PC-3 (cell line): Measurements from ENCODE around the gene PRR30. TPM values are rescaled to one million over a fixed set of nuclear protein-coding genes. Genes with fewer than 3 reads are reported as not detected.
"Not testable (repeated sequence)": the region's sequence is repeated elsewhere in the genome, so short reads cannot be mapped to it uniquely, and the experiment has no call there.

Experiments
- ATAC-seq: fragments of 200-7000 bp; cut with Tn5 transposase; 2 replicates; pipeline ENCODE4 v1.9.1; 2020; ENCODE audit warnings: mild to moderate bottlenecking, moderate library complexity
- BruUV-seq: library from RNA; stranded (reverse); fragments of 400-500 nt; replicated peaks from 2 replicates; lab custom pipeline; 2021; lab: Mats Ljungman, UMichigan
- CTCF ChIA-PET: fragments of 300-600 bp; sonication (Branson Sonifier 250); formaldehyde crosslinking; loops from one replicate; lab custom pipeline; 2022; ENCODE audit warnings: antibody characterized with exemption; lab: Charles Lee
- POLR2A ChIA-PET: fragments of 300-600 bp; sonication (Branson Sonifier 250); formaldehyde crosslinking; loops from one replicate; lab custom pipeline; 2022; ENCODE audit warnings: antibody characterized with exemption; ENCODE audit not compliant: unreplicated experiment; lab: Charles Lee
- DNase-seq: peaks from one replicate; pipeline ENCODE4 v3.0.0-alpha.2; 2015
- H2AFZ ChIP-seq: fragments of 300-600 bp; sonication (generic); 2 replicates; pipeline ENCODE4 v1.6.0; 2016; ENCODE audit warnings: antibody characterized with exemption, low read length
- H3F3A ChIP-seq: fragments of 300-600 bp; sonication (generic); one replicate; pipeline ENCODE4 v1.6.0; 2017; ENCODE audit warnings: antibody characterized with exemption, low read length, control low read depth, mild to moderate bottlenecking; ENCODE audit not compliant: unreplicated experiment
- H3K27ac ChIP-seq: fragments of 300-600 bp; sonication (generic); 2 replicates; pipeline ENCODE4 v1.5.1; 2016; ENCODE audit warnings: mild to moderate bottlenecking, low read length
- H3K27me3 ChIP-seq: fragments of 300-600 bp; sonication (generic); 2 replicates; pipeline ENCODE4 v1.6.1; 2016; ENCODE audit warnings: low read length, mixed read lengths
- H3K36me3 ChIP-seq: fragments of 300-600 bp; sonication (generic); 2 replicates; pipeline ENCODE4 v1.6.1; 2016; ENCODE audit warnings: low read depth, mixed run types, low read length, mixed read lengths
- H3K4me1 ChIP-seq: fragments of 300-600 bp; sonication (generic); 2 replicates; pipeline ENCODE4 v1.5.1; 2016; ENCODE audit warnings: low read length; ENCODE audit not compliant: insufficient read depth
- H3K4me2 ChIP-seq: fragments of 300-600 bp; sonication (generic); 2 replicates; pipeline ENCODE4 v1.6.0; 2016; ENCODE audit warnings: low read length
- H3K4me3 ChIP-seq: fragments of 300-600 bp; sonication (generic); 2 replicates; pipeline ENCODE4 v1.5.1; 2016; ENCODE audit warnings: mild to moderate bottlenecking, low read length, mixed read lengths
- H3K79me2 ChIP-seq: fragments of 300-600 bp; sonication (generic); 2 replicates; pipeline ENCODE4 v1.6.1; 2017; ENCODE audit warnings: low read length, mixed read lengths
- H3K9ac ChIP-seq: fragments of 300-600 bp; sonication (generic); 2 replicates; pipeline ENCODE4 v1.6.0; 2016; ENCODE audit warnings: mild to moderate bottlenecking, low read length
- H3K9me2 ChIP-seq: fragments of 300-600 bp; sonication (generic); replicated peaks from 2 replicates; pipeline ENCODE4 v1.6.1; 2016; ENCODE audit warnings: mixed run types, low read length, mixed read lengths
- H3K9me3 ChIP-seq: fragments of 300-600 bp; sonication (generic); 2 replicates; pipeline ENCODE4 v1.6.1; 2016; ENCODE audit warnings: low read length, mixed read lengths
- H4K20me1 ChIP-seq: fragments of 300-600 bp; sonication (generic); 2 replicates; pipeline ENCODE4 v1.6.1; 2016; ENCODE audit warnings: low read length, mixed read lengths
- CTCF ChIP-seq: fragments of 300-600 bp; sonication (generic); conservative IDR thresholded peaks from 2 replicates; pipeline ENCODE4 v1.5.1; 2017; ENCODE audit warnings: antibody characterized with exemption, low read depth, mild to moderate bottlenecking, low read length
- EZH2 ChIP-seq: fragments of 300-600 bp; sonication (generic); IDR thresholded peaks from one replicate; pipeline ENCODE4 v1.6.1; 2017; ENCODE audit warnings: antibody characterized with exemption, mild to moderate bottlenecking, low read length; ENCODE audit not compliant: unreplicated experiment
- EZH2phosphoT487 ChIP-seq: fragments of 300-600 bp; sonication (generic); IDR thresholded peaks from 2 replicates; pipeline ENCODE4 v1.6.1; 2018; ENCODE audit warnings: mild to moderate bottlenecking, antibody characterized with exemption, low read length, borderline replicate concordance
- intact Hi-C: fragments of 100-400 bp; cut with micrococcal nuclease; formaldehyde crosslinking; loops from 2 replicates; pipeline ENCODE4 v1.9.0; 2023
- total RNA-seq: library from RNA; depleted of rRNA; stranded (reverse); fragments of >200 nt; gene quantifications from 2 replicates; pipeline ENCODE4 v1.2.3, GENCODE V29; 2014

The PRR30 gene
- total RNA-seq, 1 experiment from 2014 or later, result not detected

DNA sequence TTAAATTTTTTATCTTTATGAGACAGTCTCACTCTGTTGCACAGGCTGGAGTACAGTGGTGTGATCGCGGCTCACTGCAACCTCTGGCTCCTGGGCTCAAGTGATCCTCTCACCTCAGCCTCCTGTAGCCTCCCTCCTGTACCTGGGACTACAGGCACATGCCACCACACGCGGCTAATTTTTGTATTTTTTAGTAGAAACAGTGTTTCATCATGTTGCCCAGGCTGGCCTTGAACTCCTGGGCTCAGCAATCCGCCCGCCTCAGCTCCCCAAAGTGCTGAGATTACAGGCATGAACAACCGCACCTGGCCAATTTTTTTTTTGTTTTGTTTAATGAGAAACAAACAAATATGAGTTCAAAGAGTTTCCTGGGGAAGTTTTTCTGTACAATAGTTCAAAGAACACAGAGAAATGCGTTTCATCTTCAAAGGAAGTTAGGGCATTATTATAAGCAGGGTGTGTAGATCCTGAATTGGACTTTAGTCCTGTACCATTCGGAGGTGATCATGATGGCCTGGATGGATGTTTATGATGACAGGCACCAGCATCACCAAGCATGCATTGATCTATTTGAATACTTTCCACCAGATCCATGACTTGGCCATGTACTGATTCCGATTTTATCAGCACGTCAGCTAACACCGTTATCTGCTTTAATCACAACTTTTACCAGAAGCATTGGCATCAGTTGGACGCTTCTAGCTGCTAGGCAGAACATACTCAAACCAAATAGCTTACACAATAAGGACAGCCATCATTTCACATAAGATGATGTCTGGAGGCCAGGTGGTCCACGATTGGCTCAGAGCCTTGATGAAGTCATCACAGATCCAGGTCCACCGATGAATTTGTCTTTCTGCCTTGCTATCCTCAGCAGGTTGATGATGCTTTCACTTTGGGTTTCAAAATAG is 38.5 kb upstream of the PRR30 start:
- no peak for ATAC-seq

GRCh38 chr2:27175781-27176180 is 36.6 kb upstream of the PRR30 start:
- H3K36me3 ChIP-seq, H3K4me1 ChIP-seq, H2AFZ ChIP-seq, BruUV-seq, CTCF ChIA-PET, H3K27ac ChIP-seq, H4K20me1 ChIP-seq, H3K4me2 ChIP-seq, ATAC-seq, H3K9ac ChIP-seq, intact Hi-C loops, H3K9me2 ChIP-seq, H3K9me3 ChIP-seq, H3K4me3 ChIP-seq, H3F3A ChIP-seq, DNase-seq, H3K79me2 ChIP-seq: not testable (repeated sequence)
- peaks cover 55% of the 10 kb centered on the region for H3K27me3 ChIP-seq
- POLR2A ChIA-PET, result interaction anchor here (0.7 kb wide), 1 partner anchor 141 kb away, joined by 3 read pairs; no protein-coding TSS in a partner anchor

More for the DNA sequence above, 38.5 kb upstream of the PRR30 start:
- no peak for DNase-seq
- ChIA-PET CTCF (no interaction called here), POLR2A (no interaction called here)
- intact Hi-C loops, result no loop called here
- H3K9me3 ChIP-seq, result no peaks in the 10 kb centered on the region
- H2AFZ ChIP-seq, result no peak overlapping the region
- H3K9ac ChIP-seq, result no peak overlapping the region
- H3K4me3 ChIP-seq, result no peak overlapping the region
- no peaks in the 10 kb centered on the region for H3K4me1 ChIP-seq
- H3K9me2 ChIP-seq, result no peaks in the 10 kb centered on the region
- BruUV-seq, result no TSS peak
- no peak overlapping the region for H3K4me2 ChIP-seq
- H3F3A ChIP-seq, result no peaks in the 10 kb centered on the region
- no peak overlapping the region for H3K27ac ChIP-seq
- no peaks in the 10 kb centered on the region for H3K36me3 ChIP-seq
- TF ChIP-seq EZH2, result no peak
- TF ChIP-seq EZH2phosphoT487, result no peak
- TF ChIP-seq CTCF, result no peak
- H3K79me2 ChIP-seq, result no peaks in the 10 kb centered on the region
- no peaks in the 10 kb centered on the region for H4K20me1 ChIP-seq
- peaks cover 56% of the 10 kb centered on the region for H3K27me3 ChIP-seq

- Histone ChIP-seq H3K9ac (no peak overlapping the region), H3K27me3 (peaks cover 52% of the 10 kb centered on the region), H3K4me2 (no peak overlapping the region), H4K20me1 (no peaks in the 10 kb centered on the region), H3K4me3 (no peak overlapping the region), H3K36me3 (no peaks in the 10 kb centered on the region), H3F3A (no peaks in the 10 kb centered on the region), H3K79me2 (no peaks in the 10 kb centered on the region), H3K27ac (no peak overlapping the region), H3K9me2 (no peaks in the 10 kb centered on the region), H3K9me3 (no peaks in the 10 kb centered on the region), H2AFZ (no peak overlapping the region), H3K4me1 (no peaks in the 10 kb centered on the region)
- no peak for DNase-seq
- no peak for TF ChIP-seq EZH2phosphoT487
- TF ChIP-seq CTCF, result no peak
- ChIA-PET CTCF (no interaction called here), POLR2A (interaction anchor here (0.7 kb wide), 1 partner anchor 142 kb away, joined by 3 read pairs; no protein-coding TSS in a partner anchor)
- no peak for ATAC-seq
- no TSS peak for BruUV-seq
- intact Hi-C loops, result no loop called here
Observed at GRCh38 chr2:27175330-27175729, 36.1 kb upstream of the PRR30 start.
